Measurements from ENCODE around the gene PHLDB3. TPM values are rescaled to one million over a fixed set of nuclear protein-coding genes. Genes with fewer than 3 reads are reported as not detected.

The PHLDB3 gene
- total RNA-seq, 1 donor from 2014 or later: 7.8 TPM

GRCh38 chr19:43457809-43458208 is 46.7 kb downstream of the PHLDB3 start:
- no peaks in the 10 kb centered on the region for H3K9me3 ChIP-seq
- intact Hi-C loops (cut with DNase I): no loop called here
- DNase-seq (no peak), ATAC-seq (no peak)
- no peaks in the 10 kb centered on the region for H3K36me3 ChIP-seq
- no peak overlapping the region for H3K27ac ChIP-seq
- H3K27me3 ChIP-seq (ENCODE audit: low read depth): no peaks in the 10 kb centered on the region
- H3K4me1 ChIP-seq: peaks cover 2% of the 10 kb centered on the region
- TF ChIP-seq CTCF (IDR thresholded peaks at IDR 0.05): no peak
- no peak overlapping the region for H3K4me3 ChIP-seq

- no peak for TF ChIP-seq CTCF (IDR thresholded peaks at IDR 0.05)
- H3K4me1 ChIP-seq: no peaks in the 10 kb centered on the region
- H3K27ac ChIP-seq: no peak overlapping the region
- H3K9me3 ChIP-seq: no peaks in the 10 kb centered on the region
- H3K27me3 ChIP-seq (ENCODE audit: low read depth): no peaks in the 10 kb centered on the region
- DNase-seq (no peak), ATAC-seq (no peak)
- H3K4me3 ChIP-seq: no peak overlapping the region
- intact Hi-C loops (cut with DNase I): no loop called here
- no peaks in the 10 kb centered on the region for H3K36me3 ChIP-seq
Observed at GRCh38 chr19:43455321-43456113, 49.0 kb downstream of the PHLDB3 start.

- ATAC-seq: no peak
- no peaks in the 10 kb centered on the region for H3K27me3 ChIP-seq (ENCODE audit: low read depth)
- H3K4me3 ChIP-seq: no peak overlapping the region
- no peak overlapping the region for H3K27ac ChIP-seq
- no peaks in the 10 kb centered on the region for H3K9me3 ChIP-seq
- no peaks in the 10 kb centered on the region for H3K36me3 ChIP-seq
- no peaks in the 10 kb centered on the region for H3K4me1 ChIP-seq
- intact Hi-C loops (cut with DNase I): no loop called here
- DNase-seq: no peak
- no peak for TF ChIP-seq CTCF (IDR thresholded peaks at IDR 0.05)
Observed at GRCh38 chr19:43454031-43454430, 50.5 kb downstream of the PHLDB3 start.

GRCh38 chr19:43452582-43452981 is 52.0 kb downstream of the PHLDB3 start:
- no peaks in the 10 kb centered on the region for H3K27me3 ChIP-seq (ENCODE audit: low read depth)
- no peak for TF ChIP-seq CTCF (IDR thresholded peaks at IDR 0.05)
- no peak overlapping the region for H3K27ac ChIP-seq
- no peaks in the 10 kb centered on the region for H3K9me3 ChIP-seq
- intact Hi-C loops (cut with DNase I): no loop called here
- no peak overlapping the region for H3K4me3 ChIP-seq
- DNase-seq (no peak), ATAC-seq (no peak)
- H3K36me3 ChIP-seq: no peaks in the 10 kb centered on the region
- H3K4me1 ChIP-seq: no peaks in the 10 kb centered on the region

- no peaks in the 10 kb centered on the region for H3K4me1 ChIP-seq
- ATAC-seq: no peak
- H3K27me3 ChIP-seq (ENCODE audit: low read depth): no peaks in the 10 kb centered on the region
- TF ChIP-seq CTCF (IDR thresholded peaks at IDR 0.05): no peak
- H3K4me3 ChIP-seq: no peak overlapping the region
- no peak overlapping the region for H3K27ac ChIP-seq
- intact Hi-C loops (cut with DNase I): no loop called here
- H3K36me3 ChIP-seq: no peaks in the 10 kb centered on the region
- no peaks in the 10 kb centered on the region for H3K9me3 ChIP-seq
- no peak for DNase-seq
Observed at GRCh38 chr19:43450545-43450997, 54.0 kb downstream of the PHLDB3 start.

Data from lower lobe of right lung (tissue), 2 donors.